Measurements from ENCODE around the gene GCNT1. TPM values are rescaled to one million over a fixed set of nuclear protein-coding genes. Genes with fewer than 3 reads are reported as not detected.

GCNT1 gene
- total and polyA plus RNA-seq, 7 experiments from 2014 or later = 0.70 to 8.9 (median 1.7) TPM

GRCh38 chr9:76417394-76417793 is 41.6 kb upstream of the GCNT1 start:
- H3K27ac ChIP-seq (ENCODE audit: low read depth, low read length) = no peak overlapping the region
- ChIA-PET CTCF (no interaction called here), POLR2A (no interaction called here)
- H3K36me3 Mint-ChIP-seq = peaks cover 0 to 12% (median 8%) of the 10 kb centered on the region in 5 donors
- H3K36me3 ChIP-seq (ENCODE audit: control insufficient read depth in 2 of 3, insufficient read depth in 3 of 3, low read length in 3 of 3) = no peaks in the 10 kb centered on the region
- H3K9me3 Mint-ChIP-seq = peaks cover 8 to 21% (median 15%) of the 10 kb centered on the region in 11 donors
- H3K27me3 Mint-ChIP-seq = peaks cover 0 to 10% (median 0%) of the 10 kb centered on the region in 5 donors
- no peak overlapping the region for H3K4me3 Mint-ChIP-seq
- no peak overlapping the region for H3K4me3 ChIP-seq (ENCODE audit: low read length)
- no peaks in the 10 kb centered on the region for H3K4me1 ChIP-seq (ENCODE audit: control insufficient read depth in 2 of 2, insufficient read depth in 2 of 2, low read length in 2 of 2)
- peaks cover 0 to 27% (median 0%) of the 10 kb centered on the region in 7 donors for H3K4me1 Mint-ChIP-seq
- no peak overlapping the region for H3K27ac Mint-ChIP-seq
- no peak for DNase-seq
- intact Hi-C loops (cut with micrococcal nuclease) = no loop called here
- H3K9me3 ChIP-seq (ENCODE audit: control insufficient read depth in 2 of 3, low read length in 3 of 3) = peaks cover 0 to 13% (median 4%) of the 10 kb centered on the region in 3 experiments
- H3K27me3 ChIP-seq (ENCODE audit: control insufficient read depth in 2 of 2, insufficient read depth in 2 of 2, low read length in 2 of 2) = no peaks in the 10 kb centered on the region
- no peak for ATAC-seq

DNA sequence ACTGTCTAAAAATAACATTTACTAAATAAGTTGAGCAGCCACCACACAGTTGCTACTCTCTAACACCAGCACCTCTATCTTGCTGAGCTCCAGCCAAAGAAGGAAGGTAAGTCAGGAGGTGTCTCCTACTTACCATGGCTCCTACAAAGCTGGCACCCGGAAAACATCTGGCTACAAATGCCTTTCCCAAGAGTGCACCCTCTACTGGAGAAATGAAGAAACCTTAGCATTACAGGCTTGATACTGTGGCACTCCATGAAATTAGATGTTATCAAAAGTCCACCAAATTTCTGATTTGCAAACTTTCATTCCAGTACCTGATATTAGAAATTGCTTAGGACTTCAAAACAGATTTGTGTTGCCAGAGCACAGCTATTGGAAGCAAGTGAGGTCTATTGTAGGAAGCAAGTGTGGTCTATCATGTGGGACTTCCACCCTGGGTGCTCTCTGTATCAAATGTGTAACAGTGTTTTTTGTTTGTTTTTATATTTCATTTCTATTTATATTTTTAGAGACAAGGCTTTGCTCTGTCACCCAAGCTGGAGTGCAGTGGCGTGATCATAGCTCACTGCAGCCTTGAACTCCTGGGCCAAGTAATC is 39.1 kb upstream of the GCNT1 start:
- H3K27me3 Mint-ChIP-seq = no peaks in the 10 kb centered on the region
- DNase-seq = peak in 1 of 9 donors; percentile 5
- ATAC-seq = no peak
- H3K27ac Mint-ChIP-seq = no peak overlapping the region
- peaks cover 3 to 40% (median 4%) of the 10 kb centered on the region in 7 donors for H3K4me1 Mint-ChIP-seq
- H3K4me3 Mint-ChIP-seq = no peak overlapping the region
- Histone ChIP-seq H3K4me3 (ENCODE audit: low read length) (no peak overlapping the region), H3K27ac (ENCODE audit: low read depth, low read length) (no peak overlapping the region), H3K9me3 (ENCODE audit: control insufficient read depth in 2 of 3, low read length in 3 of 3) (peaks cover 0 to 1% (median 0%) of the 10 kb centered on the region in 3 experiments), H3K27me3 (ENCODE audit: control insufficient read depth in 2 of 2, insufficient read depth in 2 of 2, low read length in 2 of 2) (no peaks in the 10 kb centered on the region), H3K36me3 (ENCODE audit: control insufficient read depth in 2 of 3, insufficient read depth in 3 of 3, low read length in 3 of 3) (no peaks in the 10 kb centered on the region), H3K4me1 (ENCODE audit: control insufficient read depth in 2 of 2, insufficient read depth in 2 of 2, low read length in 2 of 2) (no peaks in the 10 kb centered on the region)
- H3K36me3 Mint-ChIP-seq = peaks cover 0 to 4% (median 0%) of the 10 kb centered on the region in 5 donors
- CTCF ChIA-PET = interaction anchor here (0.6 kb wide), 1 partner anchor 1922 kb away, joined by 3 read pairs; no protein-coding TSS in a partner anchor
- peaks cover 0 to 6% (median under 1%) of the 10 kb centered on the region in 11 donors for H3K9me3 Mint-ChIP-seq
- intact Hi-C loops (cut with micrococcal nuclease) = loop anchor here in 1 of 2 donors (1.0 kb wide), 2 partner anchors 17 to 26 kb away; partner anchors contain the start of gene RFK
- POLR2A ChIA-PET = no interaction called here

DNA sequence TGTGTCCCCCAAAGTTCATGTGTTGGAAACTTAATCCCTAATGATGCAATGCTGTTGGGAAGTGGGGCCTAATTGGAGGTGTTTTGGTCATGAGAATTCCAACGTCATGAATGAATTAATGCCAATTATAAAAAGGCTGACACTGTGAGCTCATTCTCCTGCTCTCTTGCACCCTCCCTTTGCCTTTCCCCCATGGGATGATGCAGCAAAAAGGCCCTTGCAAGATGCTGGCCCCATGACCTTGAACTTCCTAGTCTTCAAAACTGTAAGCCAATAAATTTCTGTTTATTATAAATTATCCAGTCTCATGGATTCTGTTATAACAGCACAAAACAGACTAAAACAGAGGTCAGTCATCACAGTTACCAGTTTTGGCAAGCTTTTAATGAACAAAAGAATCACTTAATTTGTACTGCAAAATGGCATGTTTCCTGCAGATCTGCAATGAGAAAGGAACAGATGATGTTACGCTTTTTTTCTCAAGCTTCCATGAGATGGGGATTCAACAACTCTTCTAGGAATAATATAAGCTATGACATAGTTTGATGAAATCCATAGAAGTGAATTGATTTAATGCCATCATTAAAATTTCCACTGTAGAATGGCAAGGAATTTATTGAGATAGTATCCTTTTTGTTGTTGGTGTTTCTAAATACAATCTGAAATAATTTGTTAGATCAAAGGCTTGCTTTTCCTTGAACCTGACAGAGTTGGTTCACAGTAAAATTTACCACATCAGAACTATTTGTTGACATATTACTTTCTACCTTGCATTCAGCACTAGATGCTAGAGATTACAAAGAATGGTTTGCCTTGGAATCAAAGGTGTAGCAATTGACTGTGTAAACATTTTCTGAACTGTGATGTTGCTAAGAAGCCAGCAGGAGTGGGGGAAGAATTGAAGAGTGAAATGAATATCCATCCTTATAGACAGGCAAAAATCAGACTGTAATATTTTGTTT is 35.5 kb upstream of the GCNT1 start:
- H3K4me3 ChIP-seq (ENCODE audit: low read length) = no peak overlapping the region
- Mint-ChIP-seq H3K27ac (peak overlapping the region in 1 of 9 donors; percentile 20), H3K4me1 (peaks cover 3 to 28% (median 4%) of the 10 kb centered on the region in 7 donors), H3K4me3 (peak overlapping the region in 1 of 10 donors; percentile 63), H3K27me3 (no peaks in the 10 kb centered on the region), H3K9me3 (no peaks in the 10 kb centered on the region), H3K36me3 (peaks cover 0 to 2% (median 0%) of the 10 kb centered on the region in 5 donors)
- no peaks in the 10 kb centered on the region for H3K9me3 ChIP-seq (ENCODE audit: control insufficient read depth in 2 of 3, low read length in 3 of 3)
- ATAC-seq (no peak), DNase-seq (no peak)
- H3K4me1 ChIP-seq (ENCODE audit: control insufficient read depth in 2 of 2, insufficient read depth in 2 of 2, low read length in 2 of 2) = no peaks in the 10 kb centered on the region
- H3K27me3 ChIP-seq (ENCODE audit: control insufficient read depth in 2 of 2, insufficient read depth in 2 of 2, low read length in 2 of 2) = no peaks in the 10 kb centered on the region
- ChIA-PET CTCF (no interaction called here), POLR2A (no interaction called here)
- H3K36me3 ChIP-seq (ENCODE audit: control insufficient read depth in 2 of 3, insufficient read depth in 3 of 3, low read length in 3 of 3) = no peaks in the 10 kb centered on the region
- H3K27ac ChIP-seq (ENCODE audit: low read depth, low read length) = no peak overlapping the region
- intact Hi-C loops (cut with micrococcal nuclease) = loop anchor here in 1 of 2 donors (2.0 kb wide), 1 partner anchor 17 kb away; no protein-coding TSS in a partner anchor

DNA sequence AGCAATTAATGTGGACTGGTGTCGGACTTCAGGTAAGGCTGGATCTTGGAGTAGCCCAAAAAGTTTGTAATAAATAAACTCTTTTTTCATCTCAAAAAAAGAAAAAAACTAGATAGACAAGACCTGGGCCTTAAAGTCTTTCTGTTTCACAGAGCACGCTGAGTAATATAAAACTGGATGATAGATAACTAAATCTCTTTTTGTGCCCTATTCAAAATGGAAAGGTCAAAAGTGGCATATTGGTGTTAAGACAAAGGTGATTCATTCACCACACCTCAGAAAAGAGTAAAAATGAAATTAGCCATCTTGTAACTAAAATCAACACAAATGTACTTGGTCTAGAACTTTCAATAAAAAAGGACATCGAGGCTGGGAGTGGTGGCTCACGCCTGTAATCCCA is 34.5 kb upstream of the GCNT1 start:
- DNase-seq (no peak), ATAC-seq (no peak)
- Histone ChIP-seq H3K27me3 (ENCODE audit: control insufficient read depth in 2 of 2, insufficient read depth in 2 of 2, low read length in 2 of 2) (no peaks in the 10 kb centered on the region), H3K27ac (ENCODE audit: low read depth, low read length) (no peak overlapping the region), H3K9me3 (ENCODE audit: control insufficient read depth in 2 of 3, low read length in 3 of 3) (no peaks in the 10 kb centered on the region), H3K4me3 (ENCODE audit: low read length) (no peak overlapping the region), H3K36me3 (ENCODE audit: control insufficient read depth in 2 of 3, insufficient read depth in 3 of 3, low read length in 3 of 3) (no peaks in the 10 kb centered on the region), H3K4me1 (ENCODE audit: control insufficient read depth in 2 of 2, insufficient read depth in 2 of 2, low read length in 2 of 2) (no peaks in the 10 kb centered on the region)
- H3K4me1 Mint-ChIP-seq = peaks cover 3 to 26% (median 4%) of the 10 kb centered on the region in 7 donors
- POLR2A ChIA-PET = no interaction called here
- no peaks in the 10 kb centered on the region for H3K9me3 Mint-ChIP-seq
- H3K4me3 Mint-ChIP-seq = no peak overlapping the region
- H3K27ac Mint-ChIP-seq = peak overlapping the region in 1 of 9 donors; percentile 60
- CTCF ChIA-PET = no interaction called here
- no peaks in the 10 kb centered on the region for H3K27me3 Mint-ChIP-seq
- intact Hi-C loops (cut with micrococcal nuclease) = loop anchor here in 1 of 2 donors (2.0 kb wide), 1 partner anchor 16 kb away; no protein-coding TSS in a partner anchor
- H3K36me3 Mint-ChIP-seq = peaks cover 0 to 2% (median 0%) of the 10 kb centered on the region in 5 donors

DNA sequence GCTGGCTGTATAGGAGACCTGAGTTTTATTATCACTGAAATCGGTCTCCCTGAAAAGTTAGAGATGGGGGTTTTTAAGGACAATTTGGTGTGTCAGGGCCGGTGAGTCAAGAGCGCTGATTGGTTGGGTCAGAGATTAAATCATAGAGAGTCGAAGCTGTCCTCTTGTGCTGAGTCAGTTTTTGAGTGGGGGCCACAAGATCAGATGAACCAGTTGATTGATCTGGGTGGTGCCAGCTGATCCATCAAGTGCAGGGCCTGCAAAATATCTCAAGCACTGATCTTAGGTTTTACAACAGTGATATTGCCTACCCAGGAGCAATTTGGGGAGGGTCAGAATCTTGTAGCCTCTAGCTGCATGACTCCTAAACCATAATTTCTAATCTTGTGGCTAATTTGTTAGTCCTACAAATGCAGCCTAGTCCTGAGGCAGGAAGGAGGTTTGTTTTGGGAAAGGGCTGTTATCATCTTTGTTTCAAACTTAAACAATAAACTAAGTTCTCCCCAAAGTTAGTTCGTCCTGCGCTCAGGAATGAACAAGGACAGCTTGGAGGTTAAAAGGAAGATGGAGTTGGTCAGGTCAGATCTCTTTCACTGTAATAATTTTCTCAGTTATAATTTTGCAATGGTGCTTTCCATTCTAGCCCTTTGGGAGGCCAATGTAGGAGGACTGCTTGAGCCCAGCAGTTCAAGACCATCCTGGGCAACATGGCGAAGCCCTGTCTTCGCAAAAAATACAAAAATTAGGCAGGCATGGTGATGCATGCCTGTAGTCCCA is 33.1 kb upstream of the GCNT1 start:
- intact Hi-C loops (cut with micrococcal nuclease) = loop anchor here in 1 of 2 donors (2.0 kb wide), 1 partner anchor 15 kb away; no protein-coding TSS in a partner anchor
- ATAC-seq = no peak
- ChIA-PET POLR2A (no interaction called here), CTCF (no interaction called here)
- no peaks in the 10 kb centered on the region for H3K9me3 Mint-ChIP-seq
- no peak overlapping the region for H3K4me3 ChIP-seq (ENCODE audit: low read length)
- H3K9me3 ChIP-seq (ENCODE audit: control insufficient read depth in 2 of 3, low read length in 3 of 3) = no peaks in the 10 kb centered on the region
- H3K27ac ChIP-seq (ENCODE audit: low read depth, low read length) = no peak overlapping the region
- no peak for DNase-seq
- H3K27me3 Mint-ChIP-seq = no peaks in the 10 kb centered on the region
- H3K4me1 Mint-ChIP-seq = peaks cover 3 to 23% (median 4%) of the 10 kb centered on the region in 7 donors
- H3K4me3 Mint-ChIP-seq = no peak overlapping the region
- H3K27me3 ChIP-seq (ENCODE audit: control insufficient read depth in 2 of 2, insufficient read depth in 2 of 2, low read length in 2 of 2) = no peaks in the 10 kb centered on the region
- peak overlapping the region in 1 of 9 donors; percentile 54 for H3K27ac Mint-ChIP-seq
- H3K4me1 ChIP-seq (ENCODE audit: control insufficient read depth in 2 of 2, insufficient read depth in 2 of 2, low read length in 2 of 2) = no peaks in the 10 kb centered on the region
- H3K36me3 ChIP-seq (ENCODE audit: control insufficient read depth in 2 of 3, insufficient read depth in 3 of 3, low read length in 3 of 3) = no peaks in the 10 kb centered on the region
- H3K36me3 Mint-ChIP-seq = peaks cover 0 to 2% (median 0%) of the 10 kb centered on the region in 5 donors

DNA sequence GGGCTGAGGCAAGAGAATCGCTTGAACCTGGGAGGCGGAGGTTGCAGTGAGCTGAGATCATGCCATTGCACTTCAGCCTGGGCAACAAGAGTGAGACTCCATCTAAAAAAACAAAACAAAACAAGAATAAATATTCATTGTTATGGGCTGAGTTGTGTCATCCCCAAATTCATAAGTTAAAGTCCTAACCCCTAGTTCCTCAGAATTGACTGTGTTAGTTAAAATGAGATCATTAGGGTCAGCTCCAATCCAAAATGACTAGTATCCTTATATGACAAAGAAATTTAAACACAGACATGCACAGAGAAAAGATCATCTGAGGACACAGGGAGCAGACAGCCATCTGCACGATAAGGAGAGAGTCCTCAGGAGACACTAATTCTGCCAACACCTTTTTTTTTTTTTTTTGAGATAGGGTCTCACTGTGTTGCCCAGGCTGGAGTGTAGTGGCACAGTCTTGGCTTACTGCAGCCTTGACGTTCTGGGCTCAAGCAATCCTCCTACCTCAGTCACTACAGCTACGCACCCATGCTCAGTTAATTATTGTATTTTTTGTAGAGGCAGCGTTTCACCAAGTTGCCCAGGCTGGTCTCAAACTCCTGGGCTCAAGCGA is 32.1 kb upstream of the GCNT1 start:
- H3K27ac ChIP-seq (ENCODE audit: low read depth, low read length) = no peak overlapping the region

More for the DNA sequence above, 32.1 kb upstream of the GCNT1 start:
- intact Hi-C loops (cut with micrococcal nuclease) = no loop called here
- Mint-ChIP-seq H3K36me3 (peaks cover 0 to 2% (median 0%) of the 10 kb centered on the region in 5 donors), H3K27me3 (no peaks in the 10 kb centered on the region), H3K4me1 (peaks cover 3 to 23% (median 4%) of the 10 kb centered on the region in 7 donors), H3K4me3 (no peak overlapping the region), H3K27ac (no peak overlapping the region), H3K9me3 (no peaks in the 10 kb centered on the region)
- Histone ChIP-seq H3K4me1 (ENCODE audit: control insufficient read depth in 2 of 2, insufficient read depth in 2 of 2, low read length in 2 of 2) (no peaks in the 10 kb centered on the region), H3K9me3 (ENCODE audit: control insufficient read depth in 2 of 3, low read length in 3 of 3) (no peaks in the 10 kb centered on the region), H3K27me3 (ENCODE audit: control insufficient read depth in 2 of 2, insufficient read depth in 2 of 2, low read length in 2 of 2) (no peaks in the 10 kb centered on the region), H3K36me3 (ENCODE audit: control insufficient read depth in 2 of 3, insufficient read depth in 3 of 3, low read length in 3 of 3) (no peaks in the 10 kb centered on the region), H3K4me3 (ENCODE audit: low read length) (no peak overlapping the region)
- CTCF ChIA-PET = interaction anchor here (0.6 kb wide), 3 partner anchors 277 to 613 kb away, joined by 4 to 5 read pairs (median 4); no protein-coding TSS in a partner anchor
- ATAC-seq (no peak), DNase-seq (no peak)
- POLR2A ChIA-PET = no interaction called here

Measured in naive thymus-derived CD4-positive, alpha-beta T cell (primary cell).